Astrocyte of the spinal cord (primary cell): ENCODE measurements around the gene PRPF39.
A peak's percentile ranks its signal among the peaks of the same experiment; 100 is the strongest.

Experiments
- DNase-seq: peaks from one replicate; pipeline ENCODE4 v3.0.0; 2011; ENCODE audit warnings: low read depth, low spot score
- H3K4me3 ChIP-seq: 2 replicates; pipeline ENCODE4 v1.5.1; 2011; ENCODE audit warnings: low read depth, mild to moderate bottlenecking, low read length, moderate library complexity
- CTCF ChIP-seq: IDR thresholded peaks from 2 replicates; pipeline ENCODE4 v1.5.1; 2012; ENCODE audit warnings: low read depth, mild to moderate bottlenecking, low read length, inconsistent platforms
- in situ Hi-C: cut with HindIII; loops from 2 replicates; pipeline ENCODE4 v1.10.0; 2017; ENCODE audit warnings: low sequenced_read_pairs

The PRPF39 gene

GRCh38 chr14:45089813-45090212 lies 5.9 kb downstream of the PRPF39 start:
- no peak overlapping the region for H3K4me3 ChIP-seq
- TF ChIP-seq CTCF, result no peak
- peak; percentile 40 for DNase-seq
- in situ Hi-C loops, result no loop called here

- DNase-seq, result peak; percentile 27
- in situ Hi-C loops, result no loop called here
- no peak for TF ChIP-seq CTCF
- no peak overlapping the region for H3K4me3 ChIP-seq
These were observed 7.8 kb downstream of the PRPF39 start for GRCh38 chr14:45091710-45092109.

- in situ Hi-C loops, result no loop called here
- no peak overlapping the region for H3K4me3 ChIP-seq
- DNase-seq, result no peak
- TF ChIP-seq CTCF, result no peak
These were observed 10.4 kb downstream of the PRPF39 start for GRCh38 chr14:45094275-45094674.

GRCh38 chr14:45095143-45095542 lies 11.2 kb downstream of the PRPF39 start:
- DNase-seq, result no peak
- in situ Hi-C loops, result no loop called here
- no peak overlapping the region for H3K4me3 ChIP-seq
- TF ChIP-seq CTCF, result no peak

GRCh38 chr14:45096218-45096617 lies 12.3 kb downstream of the PRPF39 start:
- H3K4me3 ChIP-seq, result no peak overlapping the region
- TF ChIP-seq CTCF, result no peak
- in situ Hi-C loops, result no loop called here
- DNase-seq, result no peak

- no peak overlapping the region for H3K4me3 ChIP-seq
- DNase-seq, result no peak
- in situ Hi-C loops, result no loop called here
- TF ChIP-seq CTCF, result no peak
These were observed 19.9 kb downstream of the PRPF39 start for GRCh38 chr14:45103806-45104205.

GRCh38 chr14:45104561-45104960 lies 20.6 kb downstream of the PRPF39 start:
- in situ Hi-C loops, result no loop called here

More at GRCh38 chr14:45104561-45104960, 20.6 kb downstream of the PRPF39 start:
- DNase-seq, result no peak
- H3K4me3 ChIP-seq, result no peak overlapping the region
- no peak for TF ChIP-seq CTCF
